HepG2 (cell line): ENCODE data around the gene GRB7. TPM values are rescaled to one million over a fixed set of nuclear protein-coding genes. Genes with fewer than 3 reads are reported as not detected.

Experiments
- DZIP1 ChIP-seq: sonication (generic); formaldehyde crosslinking; IDR thresholded peaks from 2 replicates; pipeline ENCODE4 v1.5.0; 2020; ENCODE audit warnings: mild to moderate bottlenecking, missing genetic modification reagents
- NRL ChIP-seq: sonication (generic); formaldehyde crosslinking; IDR thresholded peaks from 2 replicates; pipeline ENCODE4 v1.5.0; 2020; ENCODE audit warnings: missing genetic modification reagents, mild to moderate bottlenecking, moderate library complexity, borderline replicate concordance
- POLR2A ChIP-seq, 2 experiments: IDR thresholded peaks; 2 replicates each; pipeline ENCODE4 v1.6.1; 2011; ENCODE audit warnings: low read depth in 2 of 2, low read length in 2 of 2, mild to moderate bottlenecking in 1 of 2, moderate library complexity in 1 of 2; ENCODE audit not compliant: insufficient read depth in 1 of 2
- PRMT3 ChIP-seq: sonication (generic); formaldehyde crosslinking; IDR thresholded peaks from 2 replicates; pipeline ENCODE4 v1.8.1; 2022; ENCODE audit warnings: low read depth, mild to moderate bottlenecking, moderate library complexity, missing genetic modification reagents, borderline replicate concordance
- ZBTB37 ChIP-seq: sonication (generic); formaldehyde crosslinking; IDR thresholded peaks from 2 replicates; pipeline ENCODE4 v1.4.0; 2020; ENCODE audit warnings: mild to moderate bottlenecking, missing genetic modification reagents
- ZNF124 ChIP-seq: sonication (generic); formaldehyde crosslinking; IDR thresholded peaks from 2 replicates; pipeline ENCODE4 v1.4.0; 2020; ENCODE audit warnings: missing genetic modification reagents
- ZNF800 ChIP-seq: sonication (generic); formaldehyde crosslinking; IDR thresholded peaks from 2 replicates; pipeline ENCODE4 v1.4.0; 2020; ENCODE audit warnings: missing genetic modification reagents
- ZZZ3 ChIP-seq: sonication (generic); formaldehyde crosslinking; IDR thresholded peaks from 2 replicates; pipeline ENCODE4 v1.4.0; 2020; ENCODE audit warnings: missing genetic modification reagents, mild to moderate bottlenecking, borderline replicate concordance
- polyA plus RNA-seq, 8 experiments: library from polyadenylated mRNA; depleted of rRNA in 3 of 8; stranded (reverse) in 7 of 8; unstranded in 1 of 8; fragments of >200 nt; fragmentation: Illumina TruSeq in 4 of 8; extraction: Trizol in 4 of 8; gene quantifications; 2 replicates each; pipeline versions ENCODE4 v1.2.1 to v1.2.3, GENCODE V29; 2011 to 2016; ENCODE audit warnings: low read depth in 4 of 8, missing spikeins in 1 of 8, mixed read lengths in 1 of 8; ENCODE audit not compliant: insufficient read depth in 1 of 8
- total RNA-seq, 5 experiments: library from RNA; depleted of rRNA; stranded (reverse); fragments of >200 nt; fragmentation: Illumina TruSeq; extraction: Trizol; gene quantifications; 2 replicates each; pipeline ENCODE4 v1.2.3, GENCODE V29; 2016; ENCODE audit warnings: low read depth in 1 of 5

The GRB7 gene
- total and polyA plus RNA-seq, 2 of the 13 experiments (the other 11 are each of a cell fraction or from before 2014, with no cell fraction given): 60.2 to 77.7 TPM

- TF ChIP-seq POLR2A (IDR thresholded peaks at IDR 0.05; ENCODE audit: insufficient read depth in 1 of 2, low read depth in 2 of 2, low read length in 2 of 2) (peak in 1 of 2 experiments; percentile 32; a peak in 1 of 4 replicates), PRMT3 (CRISPR knock-in tag) (no peak), ZNF124 (CRISPR knock-in tag) (no peak), NRL (0 out of 2 replicates have a peak, but pooled peaks have one; percentile 22), DZIP1 (CRISPR knock-in tag) (peak; percentile 43; the same call in 1 of the 2 replicates), ZBTB37 (CRISPR knock-in tag) (no peak), ZZZ3 (CRISPR knock-in tag) (no peak), ZNF800 (CRISPR knock-in tag) (0 out of 2 replicates have a peak, but pooled peaks have one; percentile 27)
- TF ChIP-seq, all 625 proteins: peak for 8
Measured at GRCh38 chr17:39747745-39748144, 10.0 kb downstream of the GRB7 start (continued).
